GM18909 (cell line): ENCODE measurements around the gene CD320.

Experiments
- ATAC-seq: cut with Tn5 transposase; IDR thresholded peaks from one replicate; pipeline ENCODE4 v1.9.1; 2021; ENCODE audit warnings: mild to moderate bottlenecking; ENCODE audit not compliant: unreplicated experiment, poor library complexity

Gene CD320

GRCh38 chr19:8255426-8256125 lies 52.6 kb downstream of the CD320 start:
- no peak for ATAC-seq

- no peak for ATAC-seq
Observed at GRCh38 chr19:8254286-8255001, 53.7 kb downstream of the CD320 start.

GRCh38 chr19:8253678-8254077 lies 54.5 kb downstream of the CD320 start:
- no peak for ATAC-seq

- ATAC-seq: peak; percentile 56
Observed at GRCh38 chr19:8252922-8253589, 55.1 kb downstream of the CD320 start.
